GM12878 (cell line): ENCODE measurements around the gene SALL3. TPM values are rescaled to one million over a fixed set of nuclear protein-coding genes. Genes with fewer than 3 reads are reported as not detected.

Source experiments
- CTCF ChIP-seq, 3 experiments: IDR thresholded peaks in 2 of 3; conservative IDR thresholded peaks in 1 of 3; 2 replicates each; pipeline ENCODE4 v1.5.1; 2011; ENCODE audit warnings: low read depth in 3 of 3, low read length in 3 of 3, mild to moderate bottlenecking in 3 of 3, control low read depth in 2 of 3, moderate library complexity in 2 of 3, inconsistent platforms in 1 of 3, mixed read lengths in 1 of 3; ENCODE audit not compliant: control insufficient read depth in 2 of 3, insufficient read depth in 1 of 3; ENCODE audit errors: extremely low read depth in 1 of 3
- EED ChIP-seq: sonication (generic); IDR thresholded peaks from 2 replicates; pipeline ENCODE4 v1.6.1; 2016; ENCODE audit warnings: antibody characterized with exemption, low read depth
- EGR1 ChIP-seq, 2 experiments: IDR thresholded peaks; 1 replicate in 1 of 2; 2 replicates in 1 of 2; pipeline ENCODE4 v1.6.1; 2011 to 2012; ENCODE audit warnings: low read depth in 2 of 2, low read length in 2 of 2, borderline replicate concordance in 1 of 2, mild to moderate bottlenecking in 1 of 2, moderate library complexity in 1 of 2
- GABPA ChIP-seq: IDR thresholded peaks from 2 replicates; pipeline ENCODE4 v1.6.1; 2014; ENCODE audit warnings: antibody characterized with exemption, low read depth, mild to moderate bottlenecking, inconsistent platforms
- IKZF1 ChIP-seq: fragments of 450-650 bp; conservative IDR thresholded peaks from 2 replicates; pipeline ENCODE4 v1.6.1; 2017; ENCODE audit warnings: antibody characterized with exemption, mild to moderate bottlenecking
- IRF3 ChIP-seq: fragments of 450-650 bp; IDR thresholded peaks from 2 replicates; pipeline ENCODE4 v1.6.1; 2014; ENCODE audit warnings: mild to moderate bottlenecking
- MTA3 ChIP-seq: IDR thresholded peaks from 2 replicates; pipeline ENCODE4 v1.6.1; 2012; ENCODE audit warnings: low read length, inconsistent platforms, borderline replicate concordance
- PAX8 ChIP-seq: fragments of 450-650 bp; IDR thresholded peaks from 2 replicates; pipeline ENCODE4 v1.6.1; 2017; ENCODE audit warnings: mild to moderate bottlenecking, moderate library complexity
- RELA ChIP-seq: fragments of 450-650 bp; IDR thresholded peaks from 2 replicates; pipeline ENCODE4 v1.8.0; 2014; ENCODE audit warnings: borderline replicate concordance; ENCODE audit not compliant: partially characterized antibody
- YY1 ChIP-seq: IDR thresholded peaks from 2 replicates; pipeline ENCODE4 v1.6.1; 2011; ENCODE audit warnings: low read depth, mild to moderate bottlenecking, low read length
- ZBTB11 ChIP-seq: fragments of 450-650 bp; formaldehyde crosslinking; IDR thresholded peaks from 2 replicates; pipeline ENCODE4 v1.5.0; 2022; ENCODE audit warnings: mild to moderate bottlenecking, missing genetic modification characterization
- polyA plus RNA-seq, 11 experiments: library from polyadenylated mRNA; depleted of rRNA in 4 of 11; unstranded in 6 of 11; stranded (reverse) in 5 of 11; fragments of >200 nt; fragmentation: Nextera tagmentation in 4 of 11; fragmentation: Illumina TruSeq in 1 of 11; extraction: Ambion mirVana in 4 of 11; extraction: Trizol in 1 of 11; gene quantifications; 1 replicate in 1 of 11; 2 replicates in 10 of 11; pipeline versions ENCODE4 v1.2.1 to v1.2.3, GENCODE V29; 2011 to 2016; ENCODE audit warnings: inconsistent platforms in 2 of 11, missing spikeins in 2 of 11, low read depth in 1 of 11
- total RNA-seq, 4 experiments: library from RNA; depleted of rRNA in 3 of 4; stranded (reverse); fragments of >200 nt in 3 of 4; fragmentation: Illumina TruSeq in 1 of 4; extraction: Trizol in 1 of 4; gene quantifications; 2 replicates each; pipeline versions ENCODE4 v1.2.1 to v1.2.3, GENCODE V29; 2013 to 2021
- TF ChIP-seq, protein P1 (sequence below): fragments of 450-650 bp; IDR thresholded peaks from 2 replicates; pipeline ENCODE4 v1.6.1; 2017; ENCODE audit warnings: borderline replicate concordance

Gene SALL3
- total and polyA plus RNA-seq, 10 of the 15 experiments (the other 5 are each of a cell fraction or from before 2014, with no cell fraction given), result 0.01 to 0.10 (median 0.07) TPM; not detected in 7

- no peak for TF ChIP-seq ZBTB11 (CRISPR knock-in tag)
- TF ChIP-seq IRF3, result no peak
- TF ChIP-seq, protein P1, sequence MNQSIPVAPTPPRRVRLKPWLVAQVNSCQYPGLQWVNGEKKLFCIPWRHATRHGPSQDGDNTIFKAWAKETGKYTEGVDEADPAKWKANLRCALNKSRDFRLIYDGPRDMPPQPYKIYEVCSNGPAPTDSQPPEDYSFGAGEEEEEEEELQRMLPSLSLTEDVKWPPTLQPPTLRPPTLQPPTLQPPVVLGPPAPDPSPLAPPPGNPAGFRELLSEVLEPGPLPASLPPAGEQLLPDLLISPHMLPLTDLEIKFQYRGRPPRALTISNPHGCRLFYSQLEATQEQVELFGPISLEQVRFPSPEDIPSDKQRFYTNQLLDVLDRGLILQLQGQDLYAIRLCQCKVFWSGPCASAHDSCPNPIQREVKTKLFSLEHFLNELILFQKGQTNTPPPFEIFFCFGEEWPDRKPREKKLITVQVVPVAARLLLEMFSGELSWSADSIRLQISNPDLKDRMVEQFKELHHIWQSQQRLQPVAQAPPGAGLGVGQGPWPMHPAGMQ, result no peak
- no peak for TF ChIP-seq RELA
- TF ChIP-seq MTA3, result no peak
- no peak for TF ChIP-seq CTCF (IDR thresholded peaks at IDR 0.05 in 2 of 3, conservative IDR thresholded peaks at IDR 0.05 in 1 of 3; ENCODE audit: control insufficient read depth in 2 of 3, extremely low read depth in 1 of 3, insufficient read depth in 1 of 3, low read depth in 3 of 3, low read length in 3 of 3)
- no peak for TF ChIP-seq YY1
- TF ChIP-seq EGR1 (IDR thresholded peaks at IDR 0.05; ENCODE audit: borderline replicate concordance in 1 of 2, low read depth in 2 of 2, low read length in 2 of 2), result no peak
- no peak for TF ChIP-seq IKZF1
- TF ChIP-seq PAX8, result no peak
- no peak for TF ChIP-seq EED
- no peak for TF ChIP-seq GABPA
Observed at GRCh38 chr18:78975699-78976335, 3.8 kb upstream of the SALL3 start (continued).
